Measurements from ENCODE around the gene FLT1.

The FLT1 gene

DNA sequence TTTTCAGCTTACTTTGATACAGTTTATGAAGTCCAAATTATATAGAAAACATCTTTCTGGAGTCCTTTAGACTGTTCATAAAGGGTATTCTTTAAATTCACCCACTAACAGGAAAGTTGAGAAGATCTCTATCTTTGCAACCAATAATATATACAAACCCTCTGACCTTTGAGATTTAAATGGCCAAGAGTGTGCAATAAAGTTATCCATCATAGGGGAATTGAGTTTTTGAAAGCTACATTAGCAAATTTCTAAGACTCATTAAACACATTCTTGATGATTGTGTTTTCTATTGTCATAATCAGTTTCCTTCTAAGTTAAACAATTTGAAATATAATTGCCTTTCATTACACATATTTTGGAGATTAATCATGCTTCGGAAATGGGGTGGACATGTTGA is 15.9 kb downstream of the FLT1 start:
- Histone ChIP-seq H3K27me3 (ENCODE audit: control insufficient read depth in 5 of 5, insufficient read depth in 4 of 5, low read length in 5 of 5) (peaks cover 0 to 5% (median 0%) of the 10 kb centered on the region in 5 donors), H3K9me3 (ENCODE audit: control insufficient read depth in 5 of 5, low read length in 5 of 5) (no peaks in the 10 kb centered on the region), H3K9ac (ENCODE audit: low read length in 5 of 5) (no peak overlapping the region), H3K4me1 (ENCODE audit: control insufficient read depth in 5 of 5, insufficient read depth in 5 of 5, low read length in 5 of 5) (peaks cover 0 to 11% (median 0%) of the 10 kb centered on the region in 5 donors), H3K4me3 (ENCODE audit: low read depth in 1 of 5, low read length in 5 of 5) (no peak overlapping the region), H3K27ac (ENCODE audit: low read depth, low read length) (no peak overlapping the region), H3K36me3 (ENCODE audit: control insufficient read depth in 5 of 5, insufficient read depth in 5 of 5, low read length in 5 of 5) (no peaks in the 10 kb centered on the region)

DNA sequence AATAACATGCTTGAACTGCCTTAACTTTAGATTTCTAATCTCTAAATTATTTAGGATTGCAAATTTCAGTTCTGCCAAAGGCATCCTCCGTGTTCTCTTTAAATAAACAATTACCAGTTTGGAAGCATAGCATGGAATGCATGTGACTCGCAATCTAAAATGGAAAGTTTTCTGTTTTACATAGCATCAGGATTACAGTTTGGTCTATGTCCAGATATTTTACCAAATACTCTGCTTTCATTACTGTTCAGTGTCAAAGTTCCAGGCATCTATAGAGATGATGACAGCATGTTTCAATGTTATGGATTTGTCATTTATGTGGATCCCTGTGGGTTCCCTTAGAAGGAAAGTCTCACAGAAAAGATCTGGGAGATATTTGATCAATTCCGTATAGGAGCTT is 16.8 kb downstream of the FLT1 start:
- Histone ChIP-seq H3K36me3 (ENCODE audit: control insufficient read depth in 5 of 5, insufficient read depth in 5 of 5, low read length in 5 of 5) (no peaks in the 10 kb centered on the region), H3K4me3 (ENCODE audit: low read depth in 1 of 5, low read length in 5 of 5) (no peak overlapping the region), H3K9ac (ENCODE audit: low read length in 5 of 5) (no peak overlapping the region), H3K27ac (ENCODE audit: low read depth, low read length) (no peak overlapping the region), H3K4me1 (ENCODE audit: control insufficient read depth in 5 of 5, insufficient read depth in 5 of 5, low read length in 5 of 5) (peaks cover 0 to 11% (median 0%) of the 10 kb centered on the region in 5 donors), H3K27me3 (ENCODE audit: control insufficient read depth in 5 of 5, insufficient read depth in 4 of 5, low read length in 5 of 5) (peaks cover 0 to 4% (median 0%) of the 10 kb centered on the region in 5 donors), H3K9me3 (ENCODE audit: control insufficient read depth in 5 of 5, low read length in 5 of 5) (no peaks in the 10 kb centered on the region)

DNA sequence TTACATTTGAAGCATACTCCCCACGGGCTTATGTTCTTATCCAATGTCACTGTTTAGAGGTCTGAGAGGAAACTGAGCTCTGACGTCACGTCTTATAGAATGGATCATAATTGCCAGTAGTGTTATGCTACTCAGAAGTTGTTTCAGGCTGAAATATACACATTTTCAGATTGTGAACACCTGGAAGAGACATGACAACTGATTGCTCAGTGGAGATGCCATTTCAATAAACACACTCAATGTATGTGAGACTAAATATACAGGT is 17.3 kb downstream of the FLT1 start:
- Histone ChIP-seq H3K27me3 (ENCODE audit: control insufficient read depth in 5 of 5, insufficient read depth in 4 of 5, low read length in 5 of 5) (peaks cover 0 to 4% (median 0%) of the 10 kb centered on the region in 5 donors), H3K27ac (ENCODE audit: low read depth, low read length) (no peak overlapping the region), H3K4me1 (ENCODE audit: control insufficient read depth in 5 of 5, insufficient read depth in 5 of 5, low read length in 5 of 5) (peaks cover 0 to 11% (median 0%) of the 10 kb centered on the region in 5 donors), H3K36me3 (ENCODE audit: control insufficient read depth in 5 of 5, insufficient read depth in 5 of 5, low read length in 5 of 5) (no peaks in the 10 kb centered on the region), H3K9me3 (ENCODE audit: control insufficient read depth in 5 of 5, low read length in 5 of 5) (no peaks in the 10 kb centered on the region), H3K4me3 (ENCODE audit: low read depth in 1 of 5, low read length in 5 of 5) (no peak overlapping the region), H3K9ac (ENCODE audit: low read length in 5 of 5) (no peak overlapping the region)

DNA sequence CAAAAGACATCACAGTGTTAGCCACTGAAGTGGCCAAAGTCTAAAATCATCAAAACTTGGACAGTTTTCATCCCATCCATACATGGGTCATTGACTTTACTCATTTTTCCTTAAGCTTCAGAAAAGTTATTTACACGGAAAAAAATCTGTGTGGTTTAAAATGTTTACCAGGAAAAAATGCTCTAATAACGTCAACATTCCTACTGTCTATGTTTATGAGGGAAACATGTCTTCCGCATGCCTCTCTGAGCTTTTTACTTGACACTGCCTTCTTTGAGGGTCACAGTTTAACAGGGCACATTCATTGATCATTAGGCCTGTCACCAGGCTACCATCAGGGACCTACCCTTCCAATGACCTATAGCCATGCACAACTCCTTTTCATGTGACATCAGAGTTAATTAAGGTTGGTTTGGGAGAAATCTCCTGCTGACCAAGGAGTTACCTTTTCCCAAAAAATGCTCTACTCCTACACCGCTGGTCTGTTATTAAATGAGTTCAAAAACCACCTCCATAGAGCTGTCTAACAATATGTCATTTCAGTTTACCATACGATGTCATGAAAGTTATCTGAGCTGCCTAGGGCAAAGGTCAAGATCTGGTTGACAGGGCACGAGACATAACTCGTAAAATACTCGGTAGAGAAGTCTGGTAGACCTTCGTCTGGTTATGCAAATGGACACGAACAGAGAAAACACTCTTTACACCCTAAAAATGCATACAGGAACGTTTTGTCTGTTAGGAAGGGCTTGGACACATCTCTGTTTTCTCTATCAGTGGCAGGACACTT is 17.8 kb downstream of the FLT1 start:
- Histone ChIP-seq H3K27me3 (ENCODE audit: control insufficient read depth in 5 of 5, insufficient read depth in 4 of 5, low read length in 5 of 5) (peaks cover 0 to 4% (median 0%) of the 10 kb centered on the region in 5 donors), H3K9me3 (ENCODE audit: control insufficient read depth in 5 of 5, low read length in 5 of 5) (no peaks in the 10 kb centered on the region), H3K4me3 (ENCODE audit: low read depth in 1 of 5, low read length in 5 of 5) (no peak overlapping the region), H3K36me3 (ENCODE audit: control insufficient read depth in 5 of 5, insufficient read depth in 5 of 5, low read length in 5 of 5) (no peaks in the 10 kb centered on the region), H3K9ac (ENCODE audit: low read length in 5 of 5) (no peak overlapping the region), H3K4me1 (ENCODE audit: control insufficient read depth in 5 of 5, insufficient read depth in 5 of 5, low read length in 5 of 5) (peaks cover 0 to 11% (median 0%) of the 10 kb centered on the region in 5 donors), H3K27ac (ENCODE audit: low read depth, low read length) (no peak overlapping the region)

DNA sequence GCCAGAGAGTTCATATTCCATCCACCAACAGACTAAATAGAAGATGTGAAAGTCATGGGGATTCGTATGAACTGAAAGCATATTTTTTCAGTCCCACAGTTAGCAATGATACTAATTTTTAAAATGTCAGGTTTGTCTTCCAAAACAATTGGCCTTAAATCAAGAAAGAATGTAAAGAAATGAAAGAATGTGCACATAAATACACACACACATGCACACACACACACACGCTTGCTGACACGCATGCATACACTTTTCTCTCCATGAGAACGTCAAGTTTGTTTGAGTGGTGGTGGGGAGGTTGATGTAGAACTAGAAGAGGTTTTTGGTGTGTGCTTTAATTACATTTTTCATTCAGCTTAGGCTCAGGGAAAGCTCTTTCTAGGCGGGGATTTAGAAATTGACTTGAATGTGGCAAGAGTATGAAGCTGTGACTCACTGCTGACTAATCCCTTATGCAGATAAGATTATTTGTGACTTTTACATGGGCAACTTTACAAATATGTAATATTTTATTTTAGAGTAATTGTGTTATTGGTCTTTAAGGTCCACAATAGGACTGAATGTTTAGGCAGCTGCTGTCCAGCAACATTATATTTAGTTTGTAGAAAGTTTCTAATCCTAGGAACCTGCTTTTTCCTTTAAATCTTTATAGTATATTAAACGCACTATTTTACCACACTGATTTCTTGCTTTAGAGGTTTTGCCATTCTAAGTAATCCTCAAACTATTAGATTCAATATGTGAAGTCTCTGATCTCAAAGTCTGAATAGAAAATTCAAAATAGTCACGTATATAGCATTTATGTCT is 18.8 kb downstream of the FLT1 start:
- no peak overlapping the region for H3K9ac ChIP-seq (ENCODE audit: low read length in 5 of 5)
- no peak overlapping the region for H3K27ac ChIP-seq (ENCODE audit: low read depth, low read length)
- peaks cover 0 to 10% (median 0%) of the 10 kb centered on the region in 5 donors for H3K4me1 ChIP-seq (ENCODE audit: control insufficient read depth in 5 of 5, insufficient read depth in 5 of 5, low read length in 5 of 5)
- peaks cover 0 to 4% (median 0%) of the 10 kb centered on the region in 5 donors for H3K27me3 ChIP-seq (ENCODE audit: control insufficient read depth in 5 of 5, insufficient read depth in 4 of 5, low read length in 5 of 5)
- H3K4me3 ChIP-seq (ENCODE audit: low read depth in 1 of 5, low read length in 5 of 5) = no peak overlapping the region
- no peaks in the 10 kb centered on the region for H3K36me3 ChIP-seq (ENCODE audit: control insufficient read depth in 5 of 5, insufficient read depth in 5 of 5, low read length in 5 of 5)
- H3K9me3 ChIP-seq (ENCODE audit: control insufficient read depth in 5 of 5, low read length in 5 of 5) = no peaks in the 10 kb centered on the region

DNA sequence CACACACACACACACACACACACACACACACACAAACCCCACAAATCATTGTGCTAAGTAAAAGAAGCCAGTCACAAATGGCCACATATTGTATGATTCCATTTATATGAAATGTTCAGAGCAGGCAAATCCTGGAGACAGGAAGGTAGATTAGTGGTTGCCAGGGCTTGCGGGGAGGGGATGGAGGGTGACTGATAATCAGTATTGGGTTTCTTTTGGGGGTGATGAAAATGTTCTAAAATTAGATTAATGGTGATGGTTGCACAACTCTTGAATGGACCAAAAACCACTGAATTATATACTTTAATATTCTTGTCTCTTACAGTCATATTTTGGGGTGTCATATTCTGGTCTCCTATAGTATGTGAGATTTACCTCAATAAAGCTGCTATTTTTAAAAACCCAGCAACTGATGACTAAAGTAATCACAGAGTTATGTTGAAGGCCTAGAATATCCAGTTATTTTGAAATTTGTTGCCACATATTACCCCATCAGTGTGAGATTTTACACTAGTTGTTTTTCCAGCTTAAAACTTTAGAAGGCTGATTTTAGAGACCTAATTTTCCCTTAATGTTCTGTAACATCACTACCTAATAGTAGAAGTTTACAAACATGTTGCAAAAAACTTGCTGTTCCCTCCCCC is 20.3 kb downstream of the FLT1 start:
- Histone ChIP-seq H3K4me3 (ENCODE audit: low read depth in 1 of 5, low read length in 5 of 5) (no peak overlapping the region), H3K9me3 (ENCODE audit: control insufficient read depth in 5 of 5, low read length in 5 of 5) (no peaks in the 10 kb centered on the region), H3K9ac (ENCODE audit: low read length in 5 of 5) (no peak overlapping the region), H3K27ac (ENCODE audit: low read depth, low read length) (no peak overlapping the region), H3K4me1 (ENCODE audit: control insufficient read depth in 5 of 5, insufficient read depth in 5 of 5, low read length in 5 of 5) (peaks cover 0 to 4% (median 0%) of the 10 kb centered on the region in 5 donors), H3K36me3 (ENCODE audit: control insufficient read depth in 5 of 5, insufficient read depth in 5 of 5, low read length in 5 of 5) (no peaks in the 10 kb centered on the region), H3K27me3 (ENCODE audit: control insufficient read depth in 5 of 5, insufficient read depth in 4 of 5, low read length in 5 of 5) (peaks cover 0 to 4% (median 0%) of the 10 kb centered on the region in 5 donors)

DNA sequence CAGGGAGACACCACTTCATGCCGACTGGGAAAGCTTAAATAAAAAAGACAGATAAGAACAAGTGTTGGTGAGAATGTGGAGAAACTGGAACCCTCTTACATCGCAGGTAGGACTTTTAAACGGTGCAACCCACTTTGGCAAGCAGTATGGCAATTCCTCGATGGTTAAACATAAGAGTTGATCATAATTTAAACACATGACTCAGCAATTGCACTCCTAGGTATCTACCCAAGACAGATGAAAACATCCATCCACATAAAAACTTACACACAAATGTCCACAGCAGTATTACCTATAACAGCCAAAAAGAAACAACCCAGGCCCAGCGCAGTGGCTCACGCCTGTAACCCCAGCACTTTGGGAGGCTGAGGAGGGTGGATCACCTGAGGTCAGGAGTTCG is 21.9 kb downstream of the FLT1 start:
- Histone ChIP-seq H3K9ac (ENCODE audit: low read length in 5 of 5) (no peak overlapping the region), H3K4me1 (ENCODE audit: control insufficient read depth in 5 of 5, insufficient read depth in 5 of 5, low read length in 5 of 5) (peaks cover 0 to 11% (median 0%) of the 10 kb centered on the region in 5 donors), H3K27ac (ENCODE audit: low read depth, low read length) (no peak overlapping the region), H3K36me3 (ENCODE audit: control insufficient read depth in 5 of 5, insufficient read depth in 5 of 5, low read length in 5 of 5) (no peaks in the 10 kb centered on the region), H3K4me3 (ENCODE audit: low read depth in 1 of 5, low read length in 5 of 5) (no peak overlapping the region), H3K27me3 (ENCODE audit: control insufficient read depth in 5 of 5, insufficient read depth in 4 of 5, low read length in 5 of 5) (peaks cover 0 to 4% (median 0%) of the 10 kb centered on the region in 5 donors), H3K9me3 (ENCODE audit: control insufficient read depth in 5 of 5, low read length in 5 of 5) (no peaks in the 10 kb centered on the region)

DNA sequence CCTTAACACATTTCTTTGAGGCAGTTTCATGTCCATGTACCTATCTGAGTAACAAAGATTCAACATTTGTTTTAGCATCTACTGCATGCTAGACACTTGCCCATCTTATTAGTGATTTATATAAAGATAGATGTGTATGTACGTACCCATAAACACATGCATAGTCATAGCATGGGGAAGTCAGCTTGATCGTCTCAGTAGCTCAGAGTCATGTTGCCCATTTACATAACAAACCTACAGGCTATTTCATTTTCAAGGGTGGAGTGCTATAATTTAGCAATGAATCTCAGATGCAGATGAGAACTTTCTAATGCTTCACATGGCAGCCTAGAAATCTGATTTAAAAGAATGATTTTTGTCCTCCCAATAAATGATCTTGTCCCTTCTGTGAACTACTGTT is 23.5 kb downstream of the FLT1 start:
- no peak overlapping the region for H3K27ac ChIP-seq (ENCODE audit: low read depth, low read length)
- H3K27me3 ChIP-seq (ENCODE audit: control insufficient read depth in 5 of 5, insufficient read depth in 4 of 5, low read length in 5 of 5) = peaks cover 0 to 2% (median 0%) of the 10 kb centered on the region in 5 donors
- no peaks in the 10 kb centered on the region for H3K9me3 ChIP-seq (ENCODE audit: control insufficient read depth in 5 of 5, low read length in 5 of 5)
- peaks cover 0 to 18% (median 2%) of the 10 kb centered on the region in 5 donors for H3K4me1 ChIP-seq (ENCODE audit: control insufficient read depth in 5 of 5, insufficient read depth in 5 of 5, low read length in 5 of 5)
- no peak overlapping the region for H3K9ac ChIP-seq (ENCODE audit: low read length in 5 of 5)
- no peaks in the 10 kb centered on the region for H3K36me3 ChIP-seq (ENCODE audit: control insufficient read depth in 5 of 5, insufficient read depth in 5 of 5, low read length in 5 of 5)
- no peak overlapping the region for H3K4me3 ChIP-seq (ENCODE audit: low read depth in 1 of 5, low read length in 5 of 5)

DNA sequence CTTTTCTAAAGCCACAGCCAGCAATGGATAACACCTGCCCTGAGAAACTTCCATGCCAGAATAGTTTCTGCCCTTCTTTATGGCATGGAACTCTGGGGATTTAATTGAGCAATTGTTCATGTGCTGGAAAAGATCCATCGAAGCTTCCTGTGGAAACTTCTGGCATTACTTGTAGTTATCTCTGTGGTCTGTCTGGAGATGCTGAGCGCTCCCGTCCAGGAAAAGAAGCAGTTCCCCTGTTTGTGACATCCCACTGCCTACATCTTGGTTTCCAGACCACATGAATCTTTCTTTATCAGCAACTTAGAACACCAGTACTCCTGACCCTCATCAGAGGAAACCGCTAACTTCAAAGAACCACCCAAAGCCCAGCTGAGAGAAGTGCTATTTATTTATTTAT is 24.6 kb downstream of the FLT1 start:
- Histone ChIP-seq H3K9ac (ENCODE audit: low read length in 5 of 5) (no peak overlapping the region), H3K4me1 (ENCODE audit: control insufficient read depth in 5 of 5, insufficient read depth in 5 of 5, low read length in 5 of 5) (peaks cover 0 to 18% (median 2%) of the 10 kb centered on the region in 5 donors), H3K9me3 (ENCODE audit: control insufficient read depth in 5 of 5, low read length in 5 of 5) (no peaks in the 10 kb centered on the region), H3K27ac (ENCODE audit: low read depth, low read length) (no peak overlapping the region), H3K36me3 (ENCODE audit: control insufficient read depth in 5 of 5, insufficient read depth in 5 of 5, low read length in 5 of 5) (no peaks in the 10 kb centered on the region), H3K4me3 (ENCODE audit: low read depth in 1 of 5, low read length in 5 of 5) (no peak overlapping the region), H3K27me3 (ENCODE audit: control insufficient read depth in 5 of 5, insufficient read depth in 4 of 5, low read length in 5 of 5) (peaks cover 0 to 2% (median 0%) of the 10 kb centered on the region in 5 donors)

DNA sequence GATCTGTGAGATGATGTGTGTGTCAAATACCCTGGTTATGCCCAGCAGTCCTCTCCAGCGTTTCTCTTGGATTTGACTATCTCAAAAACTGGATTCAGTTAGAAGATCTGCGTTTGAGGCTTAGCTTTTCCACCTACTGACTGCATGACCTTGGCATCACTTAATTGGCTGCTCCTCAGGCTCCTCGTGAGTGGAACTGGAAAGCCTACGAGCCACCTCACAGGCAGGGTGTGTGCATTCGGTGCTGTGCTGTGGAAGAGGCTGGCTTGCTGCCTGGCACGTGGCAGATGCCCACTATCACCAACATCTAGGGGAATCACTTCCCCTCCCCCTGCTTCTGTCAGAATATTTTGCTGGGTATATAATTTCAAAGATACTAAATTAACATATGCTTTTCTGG is 25.6 kb downstream of the FLT1 start:
- Histone ChIP-seq H3K36me3 (ENCODE audit: control insufficient read depth in 5 of 5, insufficient read depth in 5 of 5, low read length in 5 of 5) (no peaks in the 10 kb centered on the region), H3K27ac (ENCODE audit: low read depth, low read length) (no peak overlapping the region), H3K27me3 (ENCODE audit: control insufficient read depth in 5 of 5, insufficient read depth in 4 of 5, low read length in 5 of 5) (peaks cover 0 to 2% (median 0%) of the 10 kb centered on the region in 5 donors), H3K9me3 (ENCODE audit: control insufficient read depth in 5 of 5, low read length in 5 of 5) (no peaks in the 10 kb centered on the region), H3K9ac (ENCODE audit: low read length in 5 of 5) (no peak overlapping the region), H3K4me1 (ENCODE audit: control insufficient read depth in 5 of 5, insufficient read depth in 5 of 5, low read length in 5 of 5) (peaks cover 0 to 18% (median 2%) of the 10 kb centered on the region in 5 donors), H3K4me3 (ENCODE audit: low read depth in 1 of 5, low read length in 5 of 5) (no peak overlapping the region)
